Endothelial cell of umbilical vein (primary cell): ENCODE measurements around the gene BLOC1S4. TPM values are rescaled to one million over a fixed set of nuclear protein-coding genes. Genes with fewer than 3 reads are reported as not detected.

ENCODE experiments used
- Bru-seq: library from RNA; stranded (reverse); fragments of 400-500 nt; gene quantifications from one replicate; lab custom pipeline; 2021; lab: Mats Ljungman, UMichigan
- BruChase-seq, 2 experiments: library from RNA; stranded (reverse); fragments of 400-500 nt; gene quantifications; one replicate each; lab custom pipeline; 2021; lab: Mats Ljungman, UMichigan
- BruUV-seq: library from RNA; stranded (reverse); fragments of 400-500 nt; replicated peaks from 2 replicates; lab custom pipeline; 2021; lab: Mats Ljungman, UMichigan
- CTCF ChIA-PET: fragments of 300-600, 350-600 bp; sonication (Branson Sonifier 250); formaldehyde crosslinking; loops from one replicate; lab custom pipeline; 2021; ENCODE audit warnings: antibody characterized with exemption, inconsistent platforms; lab: Charles Lee
- POLR2A ChIA-PET: fragments of 300-600, 350-600 bp; sonication (Branson Sonifier 250); formaldehyde crosslinking; loops from one replicate; lab custom pipeline; 2021; ENCODE audit warnings: antibody characterized with exemption, inconsistent platforms; lab: Charles Lee
- DNase-seq: peaks from one replicate; pipeline ENCODE4 v3.0.0-alpha.2; 2011; ENCODE audit warnings: low read depth, low spot score
- FAIRE-seq: peaks from 2 replicates; lab custom pipeline; 2011; peaks lifted over from hg19 to GRCh38; lab: Jason Lieb, UNC
- H2AFZ ChIP-seq: 2 replicates; pipeline ENCODE4 v1.6.0; 2012; ENCODE audit warnings: low read depth, low read length, control low read depth, inconsistent platforms
- H3K27ac ChIP-seq: 2 replicates; pipeline ENCODE4 v1.5.1; 2011; ENCODE audit warnings: low read depth, mild to moderate bottlenecking, control low read depth, low read length, moderate library complexity; ENCODE audit not compliant: insufficient read depth
- H3K27me3 ChIP-seq, 2 experiments: 2 replicates each; pipeline versions ENCODE4 v1.6.0 to v1.6.1; 2011; ENCODE audit warnings: low read length in 2 of 2, mixed read lengths in 1 of 2; ENCODE audit not compliant: control insufficient read depth in 2 of 2, insufficient read depth in 2 of 2
- H3K36me3 ChIP-seq, 2 experiments: 2 replicates in 1 of 2; 3 replicates in 1 of 2; pipeline ENCODE4 v1.5.1; 2011; ENCODE audit warnings: low read length in 2 of 2, mild to moderate bottlenecking in 1 of 2, moderate library complexity in 1 of 2; ENCODE audit not compliant: control insufficient read depth in 2 of 2, insufficient read depth in 2 of 2; ENCODE audit errors: extremely low read depth in 1 of 2
- H3K4me1 ChIP-seq: 3 replicates; pipeline ENCODE4 v1.5.1; 2011; ENCODE audit warnings: mild to moderate bottlenecking, low read length; ENCODE audit not compliant: control insufficient read depth, insufficient read depth; ENCODE audit errors: extremely low read depth
- H3K4me2 ChIP-seq: 2 replicates; pipeline ENCODE4 v1.6.1; 2011; ENCODE audit warnings: low read length, control low read depth, mixed read lengths; ENCODE audit not compliant: insufficient read depth
- H3K4me3 ChIP-seq, 3 experiments: fragments of 200-600 bp in 1 of 3; sonication (generic), shearing (Covaris generic) in 1 of 3; replicated peaks in 1 of 3; 2 replicates each; pipeline ENCODE4 v1.5.1; 2011 to 2016; ENCODE audit warnings: control low read depth in 3 of 3, low read length in 3 of 3, mild to moderate bottlenecking in 2 of 3, inconsistent platforms in 1 of 3, low read depth in 1 of 3, moderate library complexity in 1 of 3; ENCODE audit not compliant: insufficient read depth in 1 of 3
- H3K79me2 ChIP-seq: 2 replicates; pipeline ENCODE4 v1.6.0; 2012; ENCODE audit warnings: low read length, inconsistent platforms; ENCODE audit not compliant: control insufficient read depth, insufficient read depth
- H3K9ac ChIP-seq: replicated peaks from 2 replicates; pipeline ENCODE3; 2011; ENCODE audit warnings: low read length, control low read depth; ENCODE audit not compliant: insufficient read depth; ENCODE audit errors: extremely low read depth
- H3K9me1 ChIP-seq: replicated peaks from 3 replicates; pipeline ENCODE4 v1.6.0; 2011; ENCODE audit warnings: mild to moderate bottlenecking, low read length; ENCODE audit not compliant: control insufficient read depth, insufficient read depth; ENCODE audit errors: extremely low read depth
- H3K9me3 ChIP-seq: replicated peaks from 2 replicates; pipeline ENCODE4 v1.5.1; 2012; ENCODE audit warnings: low read length, inconsistent platforms; ENCODE audit not compliant: control insufficient read depth, insufficient read depth
- H4K20me1 ChIP-seq: replicated peaks from 2 replicates; pipeline ENCODE3; 2011; ENCODE audit warnings: mild to moderate bottlenecking, low read length; ENCODE audit not compliant: control insufficient read depth, insufficient read depth; ENCODE audit errors: extremely low read depth
- EZH2 ChIP-seq: IDR thresholded peaks from 2 replicates; pipeline ENCODE4 v1.6.1; 2012; ENCODE audit warnings: borderline replicate concordance, low read depth, mild to moderate bottlenecking, moderate library complexity, low read length, inconsistent platforms; ENCODE audit not compliant: severe bottlenecking
- GATA2 ChIP-seq: IDR thresholded peaks from 2 replicates; pipeline ENCODE4 v1.7.0; 2011; ENCODE audit warnings: low read depth, mild to moderate bottlenecking, moderate library complexity, mixed read lengths, low read length; ENCODE audit not compliant: insufficient read length, insufficient read depth
- JUN ChIP-seq: IDR thresholded peaks from 2 replicates; pipeline ENCODE4 v1.6.1; 2011; ENCODE audit warnings: borderline replicate concordance, low read depth; ENCODE audit not compliant: insufficient read length, insufficient read depth
- POLR2A ChIP-seq: IDR thresholded peaks from 2 replicates; pipeline ENCODE4 v1.6.1; 2012; ENCODE audit warnings: low read depth, mild to moderate bottlenecking, control low read depth, low read length
- POLR2AphosphoS5 ChIP-seq: IDR thresholded peaks from 2 replicates; pipeline ENCODE4 v1.6.1; 2012; ENCODE audit warnings: low read depth, mild to moderate bottlenecking, control low read depth, low read length, moderate library complexity; ENCODE audit not compliant: insufficient read depth
- dilution Hi-C: fragments of 300-500 bp; cut with MboI; formaldehyde crosslinking; loops from one replicate; pipeline ENCODE4 v1.15.0; 2019; ENCODE audit warnings: low sequenced_read_pairs; ENCODE audit not compliant: extremely low pct_ligation_motif_present
- intact Hi-C: fragments of 100-400 bp; cut with micrococcal nuclease; formaldehyde crosslinking; loops from one replicate; pipeline ENCODE4 v1.10.0; 2022
- long read RNA-seq: library from polyadenylated mRNA; stranded (forward); transcript quantifications from one replicate; pipeline ENCODE4 v2.0.0, GENCODE V29; 2021
- polyA minus RNA-seq, 3 experiments: library from RNA; depleted of rRNA, polyadenylated mRNA; stranded (reverse); fragments of >200 nt; gene quantifications; 1 replicate in 1 of 3; 2 replicates in 2 of 3; pipeline ENCODE4 v1.2.3, GENCODE V29; 2011
- polyA plus RNA-seq, 4 experiments: library from polyadenylated mRNA; depleted of rRNA in 3 of 4; stranded (reverse) in 3 of 4; unstranded in 1 of 4; fragments of >200 nt; gene quantifications; 2 replicates each; pipeline versions ENCODE4 v1.2.1 to v1.2.3, GENCODE V29; 2011 to 2012; ENCODE audit warnings: missing spikeins in 1 of 4
- total RNA-seq: library from RNA; stranded (reverse); gene quantifications from 2 replicates; pipeline ENCODE4 v1.2.3, GENCODE V29; 2021
- TF ChIP-seq, protein P1 (sequence below), 2 donors: IDR thresholded peaks; 1 replicate in 1 of 2; 2 replicates in 1 of 2; pipeline ENCODE4 v1.5.1; 2011; ENCODE audit warnings: low read length in 2 of 2, mild to moderate bottlenecking in 2 of 2, moderate library complexity in 2 of 2, control low read depth in 1 of 2, inconsistent platforms in 1 of 2, low read depth in 1 of 2; ENCODE audit not compliant: insufficient read depth in 1 of 2; ENCODE audit errors: extremely low read depth in 1 of 2
- TF ChIP-seq, protein P2 (sequence below): IDR thresholded peaks from 2 replicates; pipeline ENCODE4 v1.6.1; 2011; ENCODE audit not compliant: insufficient read depth, insufficient read length

Gene BLOC1S4, protein sequence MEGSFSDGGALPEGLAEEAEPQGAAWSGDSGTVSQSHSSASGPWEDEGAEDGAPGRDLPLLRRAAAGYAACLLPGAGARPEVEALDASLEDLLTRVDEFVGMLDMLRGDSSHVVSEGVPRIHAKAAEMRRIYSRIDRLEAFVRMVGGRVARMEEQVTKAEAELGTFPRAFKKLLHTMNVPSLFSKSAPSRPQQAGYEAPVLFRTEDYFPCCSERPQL
- total RNA-seq: 12.7 and 13.1 TPM in 2 replicates
- polyA plus RNA-seq: 16.9 and 18.1 TPM in 2 replicates
- polyA plus RNA-seq (2011; cell fraction: cytosol; rRNA removed): 11.0 and 12.2 TPM in 2 replicates
- 4.3 and 5.1 TPM in 2 replicates for polyA plus RNA-seq (2011; cell fraction: nucleus; rRNA removed)
- polyA plus RNA-seq (2012): 8.4 and 8.8 TPM in 2 replicates
- 4.8 and 5.5 TPM in 2 replicates for polyA minus RNA-seq
- polyA minus RNA-seq (2011; cell fraction: cytosol; rRNA and poly(A)+ RNA removed): 7.0 TPM
- polyA minus RNA-seq (2011; cell fraction: nucleus; rRNA and poly(A)+ RNA removed): 1.3 and 2.5 TPM in 2 replicates
- Bru-seq, nascent RNA: percentile 65 among the genes with signal in this experiment
- BruChase-seq, experiment 1, labeled RNA remaining after a 6-hour chase: percentile 48 among the genes with signal in this experiment
- percentile 65 among the genes with signal in this experiment for BruChase-seq, experiment 2, labeled RNA remaining after a 2-hour chase
- long read RNA-seq, transcript BLOC1S4-201 (1 exons, 1,617 nt): major isoform, 190 of 190 reads
- long read RNA-seq, partial matches to known transcripts: 0 of 190 reads
- long read RNA-seq, other reads (novel, unspliced or antisense): 0 of 190 reads

DNA sequence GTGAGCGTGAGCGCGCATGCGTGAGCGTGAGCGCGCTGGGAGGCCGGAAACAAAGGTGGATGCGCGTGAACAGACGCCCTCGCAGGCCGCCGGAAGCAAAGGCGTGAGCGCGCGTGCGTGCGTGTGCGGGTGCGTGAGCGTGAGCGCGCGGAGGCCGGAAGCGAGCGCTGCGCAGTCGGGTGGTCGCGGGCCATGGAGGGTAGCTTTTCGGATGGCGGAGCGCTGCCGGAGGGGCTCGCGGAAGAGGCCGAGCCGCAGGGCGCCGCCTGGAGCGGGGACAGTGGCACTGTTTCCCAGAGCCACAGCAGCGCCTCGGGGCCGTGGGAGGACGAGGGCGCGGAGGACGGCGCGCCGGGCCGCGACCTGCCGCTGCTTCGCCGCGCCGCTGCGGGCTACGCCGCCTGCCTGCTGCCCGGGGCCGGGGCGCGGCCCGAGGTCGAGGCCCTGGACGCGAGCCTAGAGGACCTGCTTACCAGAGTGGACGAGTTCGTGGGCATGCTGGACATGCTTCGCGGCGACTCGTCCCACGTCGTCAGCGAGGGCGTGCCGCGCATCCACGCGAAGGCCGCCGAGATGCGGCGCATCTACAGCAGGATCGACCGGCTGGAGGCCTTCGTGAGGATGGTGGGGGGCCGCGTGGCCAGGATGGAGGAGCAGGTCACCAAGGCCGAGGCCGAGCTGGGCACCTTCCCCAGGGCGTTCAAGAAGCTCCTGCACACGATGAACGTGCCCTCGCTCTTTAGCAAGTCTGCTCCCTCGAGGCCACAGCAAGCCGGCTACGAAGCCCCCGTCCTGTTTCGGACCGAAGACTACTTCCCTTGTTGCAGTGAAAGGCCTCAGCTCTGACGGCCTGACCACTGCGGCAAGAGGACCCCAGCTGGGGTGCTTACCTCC lies at the start of gene BLOC1S4:
Gene BLOC1S4 (plus strand): TSS at position 157 of the 894 bp plus-strand sequence. CDS start 36 bp downstream, at position 193.
- Histone ChIP-seq H3K27me3 (peaks cover 2 to 4% of the 10 kb centered on the region in 2 experiments), H2AFZ (peak within 1 kb of the TSS; percentile 80), H4K20me1 (no peaks in the 10 kb centered on the region), H3K9me3 (no peaks in the 10 kb centered on the region), H3K9me1 (no peaks in the 10 kb centered on the region), H3K79me2 (peaks cover 15% of the 10 kb centered on the region), H3K9ac (peak within 1 kb of the TSS; percentile 46), H3K4me3 (peak within 1 kb of the TSS; percentile 19 to 69 (median 63)), H3K36me3 (no peaks in the 10 kb centered on the region), H3K4me1 (peaks cover 10% of the 10 kb centered on the region), H3K4me2 (peak within 1 kb of the TSS; percentile 75), H3K27ac (peak within 1 kb of the TSS; percentile 14)
- intact Hi-C loops (loop anchor here (1.0 to 2.0 kb wide), 2 partner anchors 41 to 352 kb away; partner anchors contain the start of gene GRPEL1), dilution Hi-C loops (no loop called here)
- ChIA-PET CTCF (interaction anchor here (1.1 to 6.7 kb wide), 6 partner anchors 41 to 355 kb away, joined by 3 to 353 read pairs (median 18); partner anchors contain the start of gene MRFAP1), POLR2A (interaction anchor here (0.5 kb wide), 1 partner anchor 42 kb away, joined by 3 read pairs; no protein-coding TSS in a partner anchor)
- TF ChIP-seq, protein P1, sequence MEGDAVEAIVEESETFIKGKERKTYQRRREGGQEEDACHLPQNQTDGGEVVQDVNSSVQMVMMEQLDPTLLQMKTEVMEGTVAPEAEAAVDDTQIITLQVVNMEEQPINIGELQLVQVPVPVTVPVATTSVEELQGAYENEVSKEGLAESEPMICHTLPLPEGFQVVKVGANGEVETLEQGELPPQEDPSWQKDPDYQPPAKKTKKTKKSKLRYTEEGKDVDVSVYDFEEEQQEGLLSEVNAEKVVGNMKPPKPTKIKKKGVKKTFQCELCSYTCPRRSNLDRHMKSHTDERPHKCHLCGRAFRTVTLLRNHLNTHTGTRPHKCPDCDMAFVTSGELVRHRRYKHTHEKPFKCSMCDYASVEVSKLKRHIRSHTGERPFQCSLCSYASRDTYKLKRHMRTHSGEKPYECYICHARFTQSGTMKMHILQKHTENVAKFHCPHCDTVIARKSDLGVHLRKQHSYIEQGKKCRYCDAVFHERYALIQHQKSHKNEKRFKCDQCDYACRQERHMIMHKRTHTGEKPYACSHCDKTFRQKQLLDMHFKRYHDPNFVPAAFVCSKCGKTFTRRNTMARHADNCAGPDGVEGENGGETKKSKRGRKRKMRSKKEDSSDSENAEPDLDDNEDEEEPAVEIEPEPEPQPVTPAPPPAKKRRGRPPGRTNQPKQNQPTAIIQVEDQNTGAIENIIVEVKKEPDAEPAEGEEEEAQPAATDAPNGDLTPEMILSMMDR (IDR thresholded peaks at IDR 0.05; ENCODE audit: extremely low read depth in 1 of 2, insufficient read depth in 1 of 2, low read depth in 1 of 2, low read length in 2 of 2): peak in 1 of 2 donors; percentile 41
- peak; percentile 92 for TF ChIP-seq POLR2AphosphoS5
- TF ChIP-seq JUN: no peak
- TF ChIP-seq POLR2A: peak; percentile 92
- TF ChIP-seq GATA2: no peak
- TF ChIP-seq, protein P2, sequence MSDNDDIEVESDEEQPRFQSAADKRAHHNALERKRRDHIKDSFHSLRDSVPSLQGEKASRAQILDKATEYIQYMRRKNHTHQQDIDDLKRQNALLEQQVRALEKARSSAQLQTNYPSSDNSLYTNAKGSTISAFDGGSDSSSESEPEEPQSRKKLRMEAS: peak; percentile 41
- no peak for TF ChIP-seq EZH2
- TSS peak; percentile 52 for BruUV-seq
- DNase-seq (peak; percentile 94), FAIRE-seq (peak; percentile 83)
